Left lung (tissue), 10 donors: ENCODE measurements around the gene CLEC5A. TPM values are rescaled to one million over a fixed set of nuclear protein-coding genes. Genes with fewer than 3 reads are reported as not detected.

ENCODE experiments used
- ATAC-seq: fragments of 200-7000 bp; cut with Tn5 transposase; one replicate; pipeline ENCODE4 v1.9.1; 2020; ENCODE audit warnings: moderate library complexity
- DNase-seq, 4 donors: peaks; one replicate each; pipeline ENCODE4 v3.0.0-alpha.2; 2013 to 2020
- H3K27ac ChIP-seq, 2 donors: fragments of 200-600 bp; sonication (generic) in 1 of 2; one replicate each; pipeline versions ENCODE4 v1.5.0 to v1.8.0; 2020 to 2021
- H3K27me3 ChIP-seq, 2 donors: fragments of 200-600 bp; sonication (generic) in 1 of 2; one replicate each; pipeline versions ENCODE4 v1.5.0 to v1.8.0; 2020 to 2021
- H3K36me3 ChIP-seq, 2 donors: fragments of 200-600 bp; sonication (generic) in 1 of 2; one replicate each; pipeline versions ENCODE4 v1.5.0 to v1.8.0; 2020 to 2021
- H3K4me1 ChIP-seq, 2 donors: fragments of 200-600 bp; one replicate each; pipeline ENCODE4 v1.8.0; 2021
- H3K4me3 ChIP-seq, 2 donors: fragments of 200-600 bp; sonication (generic) in 1 of 2; one replicate each; pipeline versions ENCODE4 v1.5.0 to v1.8.0; 2020 to 2021; ENCODE audit warnings: mild to moderate bottlenecking in 1 of 2
- H3K9me3 ChIP-seq, 2 donors: fragments of 200-600 bp; sonication (generic) in 1 of 2; one replicate each; pipeline versions ENCODE4 v1.5.0 to v1.8.0; 2020 to 2021
- intact Hi-C, 2 donors: fragments of 100-400 bp; cut with DNase I; formaldehyde crosslinking; loops; one replicate each; pipeline versions ENCODE4 v1.11.2 to v1.14.2; 2022
- polyA plus RNA-seq, 6 donors: library from polyadenylated mRNA; unstranded; fragments of 120-200 nt; gene quantifications; one replicate each; pipeline ENCODE4 v1.2.1, GENCODE V29; 2013; ENCODE audit not compliant: insufficient read length in 6 of 6
- total RNA-seq, 2 donors: library from RNA; stranded (reverse); fragmentation: NEBNext Ultra II Directional; extraction: Animal tissue kit (Norgen Biotek cat#: 25700); gene quantifications; one replicate each; pipeline ENCODE4 v1.2.1, GENCODE V29; 2021
- TF ChIP-seq, protein P1 (sequence below), 2 donors: fragments of 200-600 bp; sonication (generic) in 1 of 2; IDR thresholded peaks; one replicate each; pipeline versions ENCODE4 v1.5.0 to v1.8.0; 2021; ENCODE audit warnings: antibody characterized with exemption in 2 of 2
- donor health status: DM: no; HTN: yes; CAD: no.
- donor health status: DM: no; HTN: no; CAD: no.

Gene CLEC5A
- total and polyA plus RNA-seq, 8 donors, result 0.29 to 12.6 (median 0.92) TPM

GRCh38 chr7:141943846-141944245 lies 2.9 kb downstream of the CLEC5A start:
- TF ChIP-seq, protein P1, sequence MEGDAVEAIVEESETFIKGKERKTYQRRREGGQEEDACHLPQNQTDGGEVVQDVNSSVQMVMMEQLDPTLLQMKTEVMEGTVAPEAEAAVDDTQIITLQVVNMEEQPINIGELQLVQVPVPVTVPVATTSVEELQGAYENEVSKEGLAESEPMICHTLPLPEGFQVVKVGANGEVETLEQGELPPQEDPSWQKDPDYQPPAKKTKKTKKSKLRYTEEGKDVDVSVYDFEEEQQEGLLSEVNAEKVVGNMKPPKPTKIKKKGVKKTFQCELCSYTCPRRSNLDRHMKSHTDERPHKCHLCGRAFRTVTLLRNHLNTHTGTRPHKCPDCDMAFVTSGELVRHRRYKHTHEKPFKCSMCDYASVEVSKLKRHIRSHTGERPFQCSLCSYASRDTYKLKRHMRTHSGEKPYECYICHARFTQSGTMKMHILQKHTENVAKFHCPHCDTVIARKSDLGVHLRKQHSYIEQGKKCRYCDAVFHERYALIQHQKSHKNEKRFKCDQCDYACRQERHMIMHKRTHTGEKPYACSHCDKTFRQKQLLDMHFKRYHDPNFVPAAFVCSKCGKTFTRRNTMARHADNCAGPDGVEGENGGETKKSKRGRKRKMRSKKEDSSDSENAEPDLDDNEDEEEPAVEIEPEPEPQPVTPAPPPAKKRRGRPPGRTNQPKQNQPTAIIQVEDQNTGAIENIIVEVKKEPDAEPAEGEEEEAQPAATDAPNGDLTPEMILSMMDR (IDR thresholded peaks at IDR 0.05), result no peak
- no peak for DNase-seq

GRCh38 chr7:141941075-141941474 lies 5.7 kb downstream of the CLEC5A start:
- Histone ChIP-seq H3K27me3 (no peaks in the 10 kb centered on the region), H3K36me3 (no peaks in the 10 kb centered on the region), H3K4me1 (peaks cover 0 to 15% of the 10 kb centered on the region in 2 donors), H3K27ac (no peak overlapping the region), H3K4me3 (no peak overlapping the region), H3K9me3 (peaks cover 0 to 31% of the 10 kb centered on the region in 2 donors)
- intact Hi-C loops, result no loop called here
- no peak for DNase-seq
- ATAC-seq, result no peak
- TF ChIP-seq, protein P1 (IDR thresholded peaks at IDR 0.05), result no peak

More at GRCh38 chr7:141943846-141944245, 2.9 kb downstream of the CLEC5A start:
- intact Hi-C loops, result no loop called here
- no peaks in the 10 kb centered on the region for H3K27me3 ChIP-seq
- H3K4me3 ChIP-seq, result no peak overlapping the region
- H3K9me3 ChIP-seq, result peaks cover 0 to 31% of the 10 kb centered on the region in 2 donors
- H3K36me3 ChIP-seq, result no peaks in the 10 kb centered on the region
- no peak for ATAC-seq
- peak overlapping the region in 1 of 2 donors; percentile 84 for H3K27ac ChIP-seq
- H3K4me1 ChIP-seq, result peaks cover 0 to 27% of the 10 kb centered on the region in 2 donors

- Histone ChIP-seq H3K4me1 (peaks cover 0 to 25% of the 10 kb centered on the region in 2 donors), H3K4me3 (no peak overlapping the region), H3K27ac (no peak overlapping the region), H3K27me3 (no peaks in the 10 kb centered on the region), H3K36me3 (peaks cover 0 to 6% of the 10 kb centered on the region in 2 donors), H3K9me3 (no peaks in the 10 kb centered on the region)
- intact Hi-C loops, result no loop called here
- ATAC-seq (no peak), DNase-seq (no peak)
- TF ChIP-seq, protein P1 (IDR thresholded peaks at IDR 0.05), result no peak
Observed at GRCh38 chr7:141930211-141930610, 16.6 kb downstream of the CLEC5A start.

DNA sequence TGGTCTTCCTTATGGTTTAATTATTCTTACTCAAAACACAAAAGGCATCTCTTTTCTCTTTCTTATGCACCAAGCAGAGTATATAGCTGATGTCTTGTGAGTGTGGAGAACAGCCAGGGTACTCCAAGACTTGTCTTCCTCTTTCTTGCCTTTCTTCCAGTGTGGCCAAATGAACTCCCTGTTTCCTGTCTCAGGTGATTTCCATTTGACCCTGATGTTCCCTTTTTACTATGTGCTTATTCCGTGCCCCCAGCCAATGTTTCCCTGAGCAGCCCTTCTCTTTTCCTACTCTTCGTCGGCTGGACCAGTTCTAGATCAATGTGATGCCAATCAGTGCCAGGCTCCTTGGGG lies 18.0 kb downstream of the CLEC5A start:
- H3K9me3 ChIP-seq, result peaks cover 0 to 2% of the 10 kb centered on the region in 2 donors
- DNase-seq (no peak), ATAC-seq (no peak)
- H3K36me3 ChIP-seq, result peaks cover 0 to 6% of the 10 kb centered on the region in 2 donors
- peak overlapping the region in 1 of 2 donors; percentile 80 for H3K27ac ChIP-seq
- H3K4me3 ChIP-seq, result no peak overlapping the region
- intact Hi-C loops, result no loop called here
- TF ChIP-seq, protein P1 (IDR thresholded peaks at IDR 0.05), result no peak
- H3K27me3 ChIP-seq, result no peaks in the 10 kb centered on the region
- H3K4me1 ChIP-seq, result peaks cover 0 to 25% of the 10 kb centered on the region in 2 donors

DNA sequence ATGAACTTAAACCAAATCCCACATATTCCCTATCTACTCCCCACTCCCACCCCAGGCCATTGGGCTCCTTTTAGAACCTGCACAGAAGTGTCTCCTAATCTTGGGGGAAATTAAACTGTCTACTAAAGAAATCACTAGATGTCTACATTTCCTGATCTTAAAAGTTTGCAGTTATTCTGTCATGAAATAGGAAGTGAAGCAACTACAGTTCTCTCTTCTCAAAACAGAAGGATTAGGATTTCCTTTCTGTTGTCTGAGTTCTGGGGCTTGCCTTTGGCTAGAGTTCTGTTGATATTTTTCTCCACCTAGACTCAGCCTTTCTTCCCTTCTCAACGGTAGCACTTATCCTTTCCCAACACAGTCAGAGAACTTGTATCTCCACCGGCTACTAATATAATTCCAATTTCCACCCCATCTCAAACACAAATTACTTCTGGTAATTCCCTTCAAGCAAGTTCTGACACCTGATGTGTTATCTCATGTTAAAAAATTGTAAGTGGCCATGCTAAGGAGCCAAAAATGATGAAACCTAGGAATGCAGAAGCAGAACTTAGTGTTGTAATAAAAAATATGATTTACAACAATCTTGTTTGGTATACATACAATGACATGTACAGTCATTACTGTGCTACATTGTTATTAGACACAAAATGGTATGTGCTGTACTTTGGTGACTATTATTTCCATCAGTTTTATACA lies 18.5 kb downstream of the CLEC5A start:
- ATAC-seq (no peak), DNase-seq (no peak)
- TF ChIP-seq, protein P1 (IDR thresholded peaks at IDR 0.05), result no peak
- Histone ChIP-seq H3K4me3 (no peak overlapping the region), H3K27me3 (no peaks in the 10 kb centered on the region), H3K36me3 (peaks cover 0 to 6% of the 10 kb centered on the region in 2 donors), H3K4me1 (peaks cover 0 to 25% of the 10 kb centered on the region in 2 donors), H3K27ac (peak overlapping the region in 1 of 2 donors; percentile 80), H3K9me3 (peaks cover 0 to 2% of the 10 kb centered on the region in 2 donors)
- intact Hi-C loops, result no loop called here
